ENCODE data around the gene AZU1.
A peak's percentile ranks its signal among the peaks of the same experiment; 100 is the strongest.
"Not testable (repeated sequence)": the region's sequence is repeated elsewhere in the genome, so short reads cannot be mapped to it uniquely, and the experiment has no call there.

AZU1 gene

DNA sequence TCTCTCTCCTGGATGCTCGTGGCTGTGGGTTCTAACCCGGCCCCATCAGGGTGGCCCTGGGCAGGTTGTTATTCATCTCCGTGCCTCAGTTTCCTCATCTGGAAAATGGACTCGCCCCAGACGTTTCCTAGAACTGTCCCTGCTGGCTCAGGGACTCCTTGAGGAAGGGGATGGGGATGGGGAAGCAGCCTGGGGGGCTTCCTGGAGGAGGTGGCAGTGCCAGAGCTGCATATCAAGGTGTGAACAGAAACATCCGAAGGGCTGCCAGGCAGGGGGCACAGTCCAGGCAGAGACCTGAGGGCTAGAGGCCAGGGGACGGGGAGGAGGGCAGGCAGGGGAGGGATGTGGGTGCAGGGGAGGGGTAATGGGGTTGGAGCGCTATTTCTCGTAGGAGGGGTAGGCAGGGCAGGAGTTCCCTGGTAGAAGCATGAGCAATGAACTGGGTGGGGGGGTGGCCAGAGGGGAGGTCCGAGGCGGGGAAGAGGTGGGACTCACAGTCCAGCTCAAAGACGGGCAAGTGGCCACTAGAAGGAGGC lies 20.8 kb downstream of the AZU1 start:
- Histone ChIP-seq H3K9me3 (ENCODE audit: control insufficient read depth, insufficient read depth, low read length) (no peaks in the 10 kb centered on the region), H3K9ac (ENCODE audit: low read depth, low read length) (no peak overlapping the region), H3K36me3 (ENCODE audit: insufficient read depth, low read length) (no peaks in the 10 kb centered on the region), H3K4me1 (ENCODE audit: insufficient read depth, low read length) (peaks cover 6% of the 10 kb centered on the region; the same call in 1 of the 2 replicates)

DNA sequence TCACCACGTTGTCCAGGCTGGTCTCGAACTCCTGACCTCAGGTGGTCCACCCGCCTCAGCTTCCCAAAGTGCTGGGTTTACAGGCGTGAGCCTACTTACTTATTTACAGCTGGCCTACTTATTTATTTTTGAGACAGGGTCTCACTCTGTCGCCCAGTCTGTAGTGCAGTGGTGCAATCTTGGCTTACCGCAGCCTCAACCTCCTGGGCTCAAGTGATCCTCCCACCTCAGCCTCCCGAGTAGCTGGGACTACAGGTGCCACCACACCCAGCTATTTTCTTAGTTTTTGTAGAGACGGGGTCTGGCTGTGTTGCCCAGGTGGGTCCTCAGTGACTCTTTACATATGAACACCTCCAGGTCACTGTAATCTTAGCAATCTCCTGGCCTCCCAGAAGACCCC lies 21.6 kb downstream of the AZU1 start:
- H3K4me1 ChIP-seq (ENCODE audit: insufficient read depth, low read length); H3K9me3 ChIP-seq (ENCODE audit: control insufficient read depth, insufficient read depth, low read length); H3K36me3 ChIP-seq (ENCODE audit: insufficient read depth, low read length); H3K9ac ChIP-seq (ENCODE audit: low read depth, low read length): not testable (repeated sequence)

DNA sequence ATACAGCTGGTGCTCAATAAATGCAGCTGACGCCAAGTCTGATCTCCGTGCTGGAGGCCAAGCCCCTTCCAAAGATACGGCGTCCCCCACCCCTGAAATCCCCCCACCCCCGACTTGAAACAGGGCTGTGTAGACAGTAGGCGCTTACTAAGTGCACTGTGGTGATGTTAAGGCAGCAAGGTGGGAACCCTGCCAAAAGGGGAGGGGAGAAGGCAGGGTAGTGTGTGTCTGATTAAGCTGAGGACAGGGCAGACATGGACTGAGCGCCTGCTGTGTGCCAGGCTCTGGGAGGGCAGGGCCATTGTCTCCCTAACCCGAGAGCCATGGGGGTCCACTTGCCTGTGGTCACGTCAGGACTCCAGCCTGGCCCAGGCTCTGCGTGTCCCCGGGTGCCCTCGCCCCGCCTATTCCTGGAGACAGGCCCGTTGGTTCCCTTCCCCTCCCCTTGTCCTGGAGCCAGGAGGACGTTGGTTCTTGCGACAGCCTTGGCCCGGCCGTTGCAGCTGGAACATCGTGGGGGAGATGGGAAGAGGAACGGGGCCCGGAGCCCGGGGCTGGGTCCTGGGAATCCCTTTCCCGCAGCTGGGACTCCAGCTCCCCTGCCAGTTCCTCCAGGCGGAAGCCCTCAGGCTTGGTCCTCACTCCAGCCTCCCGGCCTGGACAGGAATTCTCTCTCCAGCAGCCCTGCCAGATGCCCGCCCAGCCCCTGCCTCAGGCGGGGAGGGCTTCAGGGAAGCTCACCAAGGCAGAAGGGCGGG lies 22.8 kb downstream of the AZU1 start:
- no peaks in the 10 kb centered on the region for H3K36me3 ChIP-seq (ENCODE audit: insufficient read depth, low read length)
- H3K9ac ChIP-seq (ENCODE audit: low read depth, low read length) = no peak overlapping the region; the same call in 1 of the 2 replicates
- no peaks in the 10 kb centered on the region for H3K9me3 ChIP-seq (ENCODE audit: control insufficient read depth, insufficient read depth, low read length)
- peaks cover 6% of the 10 kb centered on the region; the same call in 1 of the 2 replicates for H3K4me1 ChIP-seq (ENCODE audit: insufficient read depth, low read length)

DNA sequence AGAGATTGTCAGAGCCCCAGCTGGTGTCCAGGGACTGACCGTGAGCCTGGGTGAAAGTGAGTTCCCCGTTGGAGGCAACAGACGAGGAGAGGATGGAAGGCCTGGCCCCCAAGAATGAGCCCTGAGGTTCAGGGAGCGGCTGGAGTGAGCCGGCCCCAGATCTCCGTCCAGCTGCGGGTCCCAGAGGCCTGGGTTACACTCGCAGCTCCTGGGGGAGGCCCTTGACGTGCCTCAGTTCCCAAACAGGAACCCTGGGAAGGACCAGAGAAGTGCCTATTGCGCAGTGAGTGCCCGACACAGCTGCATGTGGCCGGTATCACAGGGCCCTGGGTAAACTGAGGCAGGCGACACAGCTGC lies 23.3 kb downstream of the AZU1 start:
- H3K9me3 ChIP-seq (ENCODE audit: control insufficient read depth, insufficient read depth, low read length) = no peaks in the 10 kb centered on the region
- H3K4me1 ChIP-seq (ENCODE audit: insufficient read depth, low read length) = peaks cover 6% of the 10 kb centered on the region; the same call in 1 of the 2 replicates
- H3K9ac ChIP-seq (ENCODE audit: low read depth, low read length) = no peak overlapping the region
- no peaks in the 10 kb centered on the region for H3K36me3 ChIP-seq (ENCODE audit: insufficient read depth, low read length)

DNA sequence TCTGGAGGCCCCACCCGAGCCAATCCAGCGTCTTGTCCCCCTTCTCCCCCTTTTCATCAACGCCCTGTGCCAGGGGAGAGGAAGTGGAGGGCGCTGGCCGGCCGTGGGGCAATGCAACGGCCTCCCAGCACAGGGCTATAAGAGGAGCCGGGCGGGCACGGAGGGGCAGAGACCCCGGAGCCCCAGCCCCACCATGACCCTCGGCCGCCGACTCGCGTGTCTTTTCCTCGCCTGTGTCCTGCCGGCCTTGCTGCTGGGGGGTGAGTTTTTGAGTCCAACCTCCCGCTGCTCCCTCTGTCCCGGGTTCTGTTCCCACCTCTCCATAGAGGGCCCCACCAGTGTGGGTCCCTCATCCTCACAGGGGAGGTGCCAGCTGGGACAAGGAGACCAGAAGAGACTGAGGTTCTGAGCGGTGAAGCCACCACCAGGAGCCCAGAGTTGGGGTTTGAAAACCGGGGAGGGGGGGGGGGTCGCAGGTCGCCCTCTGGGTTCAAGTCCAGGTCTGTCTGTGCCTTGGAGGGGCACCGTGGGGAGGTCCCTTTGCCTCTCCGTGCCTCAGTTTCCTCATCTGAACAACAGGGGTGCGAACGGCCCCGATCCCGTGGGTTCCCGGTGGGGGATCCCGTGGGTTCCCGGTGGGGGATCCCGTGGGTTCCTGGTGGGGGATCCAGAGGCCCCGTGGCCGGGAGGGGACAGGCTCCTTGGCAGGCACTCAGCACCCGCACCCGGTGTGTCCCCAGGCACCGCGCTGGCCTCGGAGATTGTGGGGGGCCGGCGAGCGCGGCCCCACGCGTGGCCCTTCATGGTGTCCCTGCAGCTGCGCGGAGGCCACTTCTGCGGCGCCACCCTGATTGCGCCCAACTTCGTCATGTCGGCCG lies 24.7 kb downstream of the AZU1 start, which contains the start of gene ELANE:
ELANE (plus strand) TSS at position 168 of the 878 bp plus-strand sequence; CDS start at position 194, 26 bp downstream.
- Histone ChIP-seq H3K4me1 (ENCODE audit: insufficient read depth, low read length) (peaks cover 6% of the 10 kb centered on the region; the same call in 1 of the 2 replicates), H3K36me3 (ENCODE audit: insufficient read depth, low read length) (no peaks in the 10 kb centered on the region), H3K9me3 (ENCODE audit: control insufficient read depth, insufficient read depth, low read length) (no peaks in the 10 kb centered on the region), H3K9ac (ENCODE audit: low read depth, low read length) (no peak within 1 kb of the TSS)

DNA sequence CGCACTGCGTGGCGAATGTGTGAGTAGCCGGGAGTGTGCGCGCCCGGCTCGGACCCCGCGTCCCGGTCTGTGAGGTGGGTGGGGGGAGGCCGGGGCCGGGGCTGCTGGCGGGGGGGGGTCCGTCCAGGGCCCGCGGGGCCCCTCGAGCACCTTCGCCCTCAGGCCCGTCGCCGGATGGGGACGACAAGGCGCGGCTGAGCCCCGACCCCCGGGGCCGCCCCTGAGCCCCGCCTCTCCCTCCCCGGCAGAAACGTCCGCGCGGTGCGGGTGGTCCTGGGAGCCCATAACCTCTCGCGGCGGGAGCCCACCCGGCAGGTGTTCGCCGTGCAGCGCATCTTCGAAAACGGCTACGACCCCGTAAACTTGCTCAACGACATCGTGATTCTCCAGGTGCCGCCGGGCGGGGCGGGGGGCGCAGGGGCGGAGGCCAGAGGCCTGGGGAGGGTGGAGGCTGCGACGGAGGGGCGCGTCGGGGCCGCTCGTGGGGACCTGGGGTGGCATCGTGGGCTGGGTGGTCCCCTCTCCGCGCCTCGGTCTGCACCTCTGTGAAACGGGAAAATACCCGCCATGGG lies 25.5 kb downstream of the AZU1 start:
- H3K9me3 ChIP-seq (ENCODE audit: control insufficient read depth, insufficient read depth, low read length) = no peaks in the 10 kb centered on the region
- no peak overlapping the region for H3K9ac ChIP-seq (ENCODE audit: low read depth, low read length)
- no peaks in the 10 kb centered on the region for H3K36me3 ChIP-seq (ENCODE audit: insufficient read depth, low read length)
- peaks cover 6% of the 10 kb centered on the region; the same call in 1 of the 2 replicates for H3K4me1 ChIP-seq (ENCODE audit: insufficient read depth, low read length)

DNA sequence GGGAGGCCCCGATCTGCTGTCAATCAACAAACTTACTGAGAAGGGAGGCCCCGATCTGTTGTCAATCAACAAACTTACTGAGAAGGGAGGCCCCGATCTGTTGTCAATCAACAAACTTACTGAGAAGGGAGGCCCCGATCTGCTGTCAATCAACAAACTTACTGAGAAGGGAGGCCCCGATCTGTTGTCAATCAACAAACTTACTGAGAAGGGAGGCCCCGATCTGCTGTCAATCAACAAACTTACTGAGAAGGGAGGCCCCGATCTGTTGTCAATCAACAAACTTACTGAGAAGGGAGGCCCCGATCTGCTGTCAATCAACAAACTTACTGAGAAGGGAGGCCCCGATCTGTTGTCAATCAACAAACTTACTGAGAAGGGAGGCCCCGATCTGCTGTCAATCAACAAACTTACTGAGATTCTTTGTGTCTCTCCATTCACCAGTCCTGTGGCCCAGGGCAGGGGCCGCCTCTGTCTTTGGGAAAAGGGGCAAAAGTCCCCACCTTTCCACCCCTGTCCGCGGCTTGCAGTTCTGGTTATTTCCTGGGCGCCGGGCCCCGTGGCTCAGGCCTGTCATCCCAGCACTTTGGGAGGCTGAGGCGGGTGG lies 26.1 kb downstream of the AZU1 start:
- H3K4me1 ChIP-seq (ENCODE audit: insufficient read depth, low read length); H3K9ac ChIP-seq (ENCODE audit: low read depth, low read length); H3K36me3 ChIP-seq (ENCODE audit: insufficient read depth, low read length); H3K9me3 ChIP-seq (ENCODE audit: control insufficient read depth, insufficient read depth, low read length): not testable (repeated sequence)

DNA sequence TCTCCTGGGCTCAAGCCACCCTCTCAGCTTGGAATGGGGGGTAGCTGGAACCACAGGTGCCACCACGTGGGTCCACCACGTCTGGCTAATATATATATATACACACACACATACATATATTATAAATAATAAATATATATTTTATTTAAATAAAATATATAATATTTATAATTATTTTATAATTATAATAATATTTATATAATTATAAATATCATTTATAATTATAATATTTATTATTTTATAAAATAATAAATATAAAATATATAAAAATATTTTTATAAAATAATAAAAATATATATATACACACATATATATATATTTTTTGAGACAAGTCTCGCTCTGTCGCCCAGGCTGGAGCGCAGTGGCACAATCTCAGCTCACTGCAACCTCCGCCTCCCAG lies 26.9 kb downstream of the AZU1 start:
- no peak overlapping the region for H3K9ac ChIP-seq (ENCODE audit: low read depth, low read length)
- H3K36me3 ChIP-seq (ENCODE audit: insufficient read depth, low read length) = no peaks in the 10 kb centered on the region
- H3K9me3 ChIP-seq (ENCODE audit: control insufficient read depth, insufficient read depth, low read length) = no peaks in the 10 kb centered on the region
- peaks cover 6% of the 10 kb centered on the region; the same call in 1 of the 2 replicates for H3K4me1 ChIP-seq (ENCODE audit: insufficient read depth, low read length)

DNA sequence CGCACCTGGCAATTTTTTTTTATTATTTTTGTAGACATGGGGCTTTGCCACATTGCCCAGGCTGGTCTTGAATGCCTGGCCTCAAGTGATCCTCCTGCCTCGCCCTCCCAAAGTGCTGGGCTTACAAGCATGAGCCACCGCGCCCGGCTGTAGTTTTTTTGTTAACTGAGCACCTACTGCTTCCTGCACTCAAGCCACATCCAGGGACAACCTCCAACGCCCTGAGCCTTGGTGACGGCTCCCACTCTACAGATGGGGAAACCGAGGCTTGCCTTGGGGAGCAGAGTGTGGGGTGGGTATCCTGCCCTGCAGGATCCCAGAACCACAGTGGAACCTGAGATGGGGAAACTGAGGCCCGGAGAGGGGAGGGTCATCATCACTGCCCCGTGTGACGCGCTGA lies 27.5 kb downstream of the AZU1 start:
- no peaks in the 10 kb centered on the region for H3K9me3 ChIP-seq (ENCODE audit: control insufficient read depth, insufficient read depth, low read length)
- H3K36me3 ChIP-seq (ENCODE audit: insufficient read depth, low read length) = no peaks in the 10 kb centered on the region
- no peak overlapping the region for H3K9ac ChIP-seq (ENCODE audit: low read depth, low read length)
- H3K4me1 ChIP-seq (ENCODE audit: insufficient read depth, low read length) = peaks cover 6% of the 10 kb centered on the region; the same call in 1 of the 2 replicates

DNA sequence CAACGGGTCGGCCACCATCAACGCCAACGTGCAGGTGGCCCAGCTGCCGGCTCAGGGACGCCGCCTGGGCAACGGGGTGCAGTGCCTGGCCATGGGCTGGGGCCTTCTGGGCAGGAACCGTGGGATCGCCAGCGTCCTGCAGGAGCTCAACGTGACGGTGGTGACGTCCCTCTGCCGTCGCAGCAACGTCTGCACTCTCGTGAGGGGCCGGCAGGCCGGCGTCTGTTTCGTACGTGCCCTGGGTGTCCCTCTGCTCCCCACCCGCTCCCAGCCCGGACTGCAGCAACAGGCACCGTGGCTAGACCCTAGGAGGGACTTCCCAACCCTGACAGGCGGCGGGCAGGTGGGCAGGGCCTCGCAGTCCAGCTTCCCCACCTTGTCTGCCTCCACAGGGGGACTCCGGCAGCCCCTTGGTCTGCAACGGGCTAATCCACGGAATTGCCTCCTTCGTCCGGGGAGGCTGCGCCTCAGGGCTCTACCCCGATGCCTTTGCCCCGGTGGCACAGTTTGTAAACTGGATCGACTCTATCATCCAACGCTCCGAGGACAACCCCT lies 28.0 kb downstream of the AZU1 start:
- Histone ChIP-seq H3K4me1 (ENCODE audit: insufficient read depth, low read length) (peaks cover 3% of the 10 kb centered on the region; the same call in 1 of the 2 replicates), H3K9ac (ENCODE audit: low read depth, low read length) (no peak overlapping the region), H3K36me3 (ENCODE audit: insufficient read depth, low read length) (no peaks in the 10 kb centered on the region), H3K9me3 (ENCODE audit: control insufficient read depth, insufficient read depth, low read length) (no peaks in the 10 kb centered on the region)

DNA sequence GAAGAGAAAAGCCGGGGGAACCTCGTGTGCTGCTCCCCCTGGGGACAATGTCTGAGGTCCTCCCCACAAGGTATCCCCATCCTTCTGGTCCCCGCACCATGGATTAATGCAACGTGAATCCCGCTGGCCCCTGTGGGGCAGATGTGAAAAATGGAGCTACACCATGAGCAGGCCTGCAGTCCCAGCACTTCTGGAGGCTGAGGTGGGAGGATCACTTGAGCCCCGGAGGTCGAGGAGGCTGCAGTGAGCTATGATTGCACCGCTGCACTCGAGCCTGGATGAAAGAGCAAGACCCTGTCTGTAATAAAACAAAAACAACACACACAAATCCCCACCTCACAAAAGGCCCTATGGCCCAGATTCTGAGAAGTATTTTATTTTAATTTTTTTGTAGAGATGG lies 30.6 kb downstream of the AZU1 start:
- Histone ChIP-seq H3K9ac (ENCODE audit: low read depth, low read length) (no peak overlapping the region), H3K4me1 (ENCODE audit: insufficient read depth, low read length) (no peaks in the 10 kb centered on the region; the same call in 1 of the 2 replicates), H3K9me3 (ENCODE audit: control insufficient read depth, insufficient read depth, low read length) (no peaks in the 10 kb centered on the region), H3K36me3 (ENCODE audit: insufficient read depth, low read length) (no peaks in the 10 kb centered on the region)

DNA sequence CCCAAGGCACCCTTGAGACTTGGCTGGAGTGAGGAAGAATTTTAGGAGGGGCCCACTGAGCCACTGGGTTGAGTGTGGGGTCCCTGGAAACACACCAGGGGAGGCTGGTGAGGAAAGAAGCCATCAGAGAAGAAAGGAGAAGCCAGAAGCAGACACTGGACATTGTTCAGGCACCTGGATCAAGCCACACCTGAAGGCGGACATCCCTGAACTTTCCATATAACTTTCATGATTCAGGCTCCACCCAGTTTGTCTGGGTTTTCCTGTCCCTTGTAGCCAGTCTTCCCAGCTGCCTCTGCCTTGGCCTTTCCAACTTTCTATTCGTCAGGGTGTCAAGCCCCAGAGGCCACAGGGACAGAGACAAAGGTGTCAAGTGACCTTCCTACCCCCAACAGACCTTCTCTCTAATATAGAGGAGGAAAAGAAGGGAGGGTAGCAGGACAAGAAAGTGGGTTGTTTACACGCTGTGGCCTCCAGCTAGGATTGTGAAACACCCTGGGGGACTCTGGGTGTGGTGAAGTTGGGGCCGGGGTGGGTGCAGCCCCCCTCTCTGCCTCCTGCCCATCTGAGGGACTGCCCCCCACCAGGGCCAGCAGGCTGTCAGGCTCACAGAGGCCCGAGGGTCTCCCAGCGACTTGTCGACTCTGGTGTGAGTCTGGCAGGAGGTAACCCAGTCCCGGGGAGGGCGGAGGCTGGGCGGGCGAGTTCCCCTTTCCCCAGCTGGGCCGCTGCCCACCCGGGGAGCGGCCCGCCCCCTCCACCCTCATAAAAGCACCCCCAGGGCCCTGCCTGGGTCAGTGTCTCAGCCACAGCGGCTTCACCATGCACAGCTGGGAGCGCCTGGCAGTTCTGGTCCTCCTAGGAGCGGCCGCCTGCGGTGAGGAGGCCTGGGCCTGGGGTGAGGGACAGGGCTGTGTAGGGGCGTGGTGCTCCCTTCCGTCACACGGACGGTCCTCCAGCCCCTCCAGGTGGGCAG lies 31.5 kb downstream of the AZU1 start, which contains the start of gene CFD:
CFD (plus strand) TSS at position 797 of the 976 bp plus-strand sequence; CDS start at position 823, 26 bp downstream.
- H3K4me1 ChIP-seq (ENCODE audit: insufficient read depth, low read length) = no peaks in the 10 kb centered on the region; the same call in 1 of the 2 replicates
- H3K9ac ChIP-seq (ENCODE audit: low read depth, low read length) = peak within 1 kb of the TSS; percentile 62
- no peaks in the 10 kb centered on the region for H3K36me3 ChIP-seq (ENCODE audit: insufficient read depth, low read length)
- no peaks in the 10 kb centered on the region for H3K9me3 ChIP-seq (ENCODE audit: control insufficient read depth, insufficient read depth, low read length)
